Lower leg skin (tissue), 4 donors: Measurements from ENCODE around the gene WDR1. TPM values are rescaled to one million over a fixed set of nuclear protein-coding genes. Genes with fewer than 3 reads are reported as not detected.
A peak's percentile ranks its signal among the peaks of the same experiment; 100 is the strongest.

ENCODE experiments used
- DNase-seq, 2 donors: peaks; one replicate each; pipeline ENCODE4 v3.0.0-alpha.2; 2019; ENCODE audit warnings: low spot score in 2 of 2
- H3K4me3 ChIP-seq: fragments of 200-600 bp; sonication (generic); 2 replicates; pipeline ENCODE4 v1.5.1; 2017; ENCODE audit warnings: mild to moderate bottlenecking, low read depth; ENCODE audit not compliant: poor library complexity, severe bottlenecking
- POLR2A ChIP-seq, 2 donors: fragments of 450-650 bp; IDR thresholded peaks; one replicate each; pipeline ENCODE4 v1.6.1; 2016 to 2017; ENCODE audit warnings: antibody characterized with exemption in 2 of 2, mild to moderate bottlenecking in 1 of 2, moderate library complexity in 1 of 2
- WGBS, 2 donors: methylation state at CpG; one replicate each; pipeline ENCODE4 v1.1.5; 2018; 5-methylcytosine and 5-hydroxymethylcytosine counted together
- intact Hi-C: fragments of 100-400 bp; cut with DNase I; formaldehyde crosslinking; loops from one replicate; pipeline ENCODE4 v1.15.0; 2023; ENCODE audit warnings: low total_unique reads
- total RNA-seq, 4 donors: library from RNA; depleted of rRNA; stranded (reverse); fragments of >200 nt; gene quantifications; one replicate each; pipeline ENCODE4 v1.1.0, GENCODE V29; 2016
- TF ChIP-seq, protein P1 (sequence below), 3 donors: fragments of 450-650 bp; IDR thresholded peaks; one replicate each; pipeline ENCODE4 v1.5.1; 2016; ENCODE audit warnings: antibody characterized with exemption in 3 of 3, mild to moderate bottlenecking in 3 of 3, moderate library complexity in 2 of 3

Gene WDR1
- total RNA-seq, 4 donors from 2014 or later: 83.2 to 163 (median 144) TPM

DNA sequence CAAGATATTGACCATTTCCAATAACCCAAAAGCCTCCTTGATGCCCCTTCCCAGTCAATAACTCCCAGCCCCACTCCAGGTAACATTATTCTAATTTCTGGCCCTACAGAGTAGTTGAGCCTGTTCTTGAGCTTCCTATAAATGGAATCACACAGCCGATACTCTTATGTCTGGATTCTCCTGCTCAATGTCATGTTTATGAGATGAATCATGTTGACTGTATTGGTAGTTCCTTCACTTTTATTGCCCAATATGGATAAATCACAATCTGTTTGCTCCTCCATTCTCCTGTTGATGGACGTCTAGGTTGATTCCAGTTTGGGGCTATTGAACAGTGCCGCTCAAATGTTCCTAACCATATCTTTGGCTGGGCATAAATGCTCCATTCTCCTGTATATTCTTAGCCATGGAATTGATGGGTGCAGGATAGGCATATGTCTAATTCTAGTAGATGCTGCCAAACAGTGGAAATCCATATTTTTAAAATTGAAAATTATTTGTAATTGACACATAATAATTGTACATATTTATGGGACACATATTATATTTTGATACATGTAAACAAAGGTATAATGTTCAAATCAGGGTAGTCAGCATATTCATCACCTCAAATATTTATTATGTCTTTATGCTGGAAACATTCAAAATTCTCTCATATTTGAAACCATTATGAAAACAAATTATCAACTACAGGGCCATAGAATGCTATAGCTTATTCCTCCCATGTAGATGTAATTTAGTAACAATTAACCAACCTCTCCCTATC lies 54.8 kb downstream of the WDR1 start:
- WGBS, 2 donors: 77 to 84% methylated on average over 3 of the region's 3 CpGs
- peak in 1 of 2 donors; percentile 15 for DNase-seq
- TF ChIP-seq, protein P1, sequence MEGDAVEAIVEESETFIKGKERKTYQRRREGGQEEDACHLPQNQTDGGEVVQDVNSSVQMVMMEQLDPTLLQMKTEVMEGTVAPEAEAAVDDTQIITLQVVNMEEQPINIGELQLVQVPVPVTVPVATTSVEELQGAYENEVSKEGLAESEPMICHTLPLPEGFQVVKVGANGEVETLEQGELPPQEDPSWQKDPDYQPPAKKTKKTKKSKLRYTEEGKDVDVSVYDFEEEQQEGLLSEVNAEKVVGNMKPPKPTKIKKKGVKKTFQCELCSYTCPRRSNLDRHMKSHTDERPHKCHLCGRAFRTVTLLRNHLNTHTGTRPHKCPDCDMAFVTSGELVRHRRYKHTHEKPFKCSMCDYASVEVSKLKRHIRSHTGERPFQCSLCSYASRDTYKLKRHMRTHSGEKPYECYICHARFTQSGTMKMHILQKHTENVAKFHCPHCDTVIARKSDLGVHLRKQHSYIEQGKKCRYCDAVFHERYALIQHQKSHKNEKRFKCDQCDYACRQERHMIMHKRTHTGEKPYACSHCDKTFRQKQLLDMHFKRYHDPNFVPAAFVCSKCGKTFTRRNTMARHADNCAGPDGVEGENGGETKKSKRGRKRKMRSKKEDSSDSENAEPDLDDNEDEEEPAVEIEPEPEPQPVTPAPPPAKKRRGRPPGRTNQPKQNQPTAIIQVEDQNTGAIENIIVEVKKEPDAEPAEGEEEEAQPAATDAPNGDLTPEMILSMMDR (IDR thresholded peaks at IDR 0.05): no peak
- TF ChIP-seq POLR2A (IDR thresholded peaks at IDR 0.05): no peak
- no peak overlapping the region for H3K4me3 ChIP-seq
- intact Hi-C loops: no loop called here

DNA sequence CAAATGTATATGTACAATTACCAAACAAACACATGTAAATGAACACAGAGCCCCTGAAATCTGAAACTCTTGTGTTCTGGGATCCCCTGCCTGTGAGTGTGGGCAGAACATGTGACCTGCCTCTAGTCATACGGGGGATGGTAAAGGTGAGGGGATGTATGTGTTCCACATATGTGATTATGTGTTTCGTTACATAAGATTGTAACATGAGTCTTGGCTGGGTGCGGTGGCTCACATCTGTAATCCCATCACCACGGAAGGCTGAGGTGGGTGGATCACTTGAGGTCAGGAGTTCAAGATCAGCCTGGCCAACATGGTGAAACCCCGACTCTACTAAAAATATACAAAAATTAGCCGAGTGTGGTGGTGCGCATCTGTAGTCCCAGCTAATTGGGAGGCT lies 58.2 kb downstream of the WDR1 start:
- H3K4me3 ChIP-seq: no peak overlapping the region
- peak in 1 of 2 donors; percentile 58 for DNase-seq
- TF ChIP-seq, protein P1 (IDR thresholded peaks at IDR 0.05): no peak
- TF ChIP-seq POLR2A (IDR thresholded peaks at IDR 0.05): no peak
- whole genome bisulfite sequencing, 2 donors: 92 to 93% methylated on average over 7 of the region's 7 CpGs
- intact Hi-C loops: no loop called here

DNA sequence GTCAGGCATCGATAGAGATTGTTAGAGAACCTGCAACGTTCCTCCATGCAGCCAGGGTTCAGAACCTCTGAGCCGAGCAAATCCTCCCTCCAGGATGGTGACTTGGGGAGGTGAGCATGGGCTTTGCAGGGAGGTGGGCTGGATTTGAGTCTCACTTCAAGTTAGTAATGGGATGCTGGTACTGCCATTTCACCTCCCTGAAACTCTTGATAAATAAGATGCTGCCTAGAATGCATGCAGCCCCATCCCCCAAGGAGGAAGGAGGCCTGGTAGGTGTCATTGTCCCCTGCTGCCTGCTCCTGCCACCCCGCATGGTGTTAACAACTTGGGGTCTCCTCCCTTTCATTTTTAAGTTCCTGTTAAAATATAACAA lies 59.6 kb downstream of the WDR1 start:
- peak in 1 of 2 donors; percentile 26 for DNase-seq
- intact Hi-C loops: no loop called here

DNA sequence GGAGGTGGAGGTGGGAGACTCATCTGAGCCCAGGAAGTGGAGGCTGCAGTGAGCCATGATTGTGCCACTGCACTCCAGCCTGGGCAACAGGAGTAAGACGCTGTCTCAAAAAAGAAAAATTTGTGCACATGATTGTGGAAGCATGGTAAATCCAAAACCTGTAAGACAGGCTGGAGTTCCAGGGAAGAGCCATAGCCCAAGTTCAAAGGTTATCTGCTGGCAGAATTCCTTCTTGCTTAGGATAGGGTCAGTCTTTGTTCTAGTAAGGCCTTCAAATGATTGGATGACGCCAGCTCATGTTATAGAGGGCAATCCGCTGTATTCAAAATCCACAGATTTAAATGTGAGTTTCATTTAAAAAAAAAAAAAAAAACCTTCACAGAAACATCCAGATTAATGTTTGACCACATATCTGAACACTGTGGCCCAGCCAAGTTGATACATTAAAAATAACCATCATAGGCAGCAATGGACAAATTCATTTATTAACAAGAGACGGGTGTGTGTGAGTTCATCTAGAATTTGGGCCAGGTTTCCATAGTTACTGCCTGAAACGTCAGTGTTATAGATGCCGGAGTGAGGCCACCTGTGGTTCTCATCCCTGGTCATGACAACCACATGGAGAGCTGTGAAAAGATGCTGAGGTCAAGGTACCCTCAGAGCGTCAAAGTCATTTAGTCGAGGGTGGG lies 60.1 kb downstream of the WDR1 start:
- H3K4me3 ChIP-seq: no peak overlapping the region
- intact Hi-C loops: no loop called here
- DNase-seq: no peak
- no peak for TF ChIP-seq POLR2A (IDR thresholded peaks at IDR 0.05)
- TF ChIP-seq, protein P1 (IDR thresholded peaks at IDR 0.05): no peak
- 82 to 84% methylated on average over 8 of the region's 8 CpGs for WGBS, 2 donors

More for the DNA sequence above, 59.6 kb downstream of the WDR1 start:
- TF ChIP-seq POLR2A (IDR thresholded peaks at IDR 0.05): no peak
- TF ChIP-seq, protein P1 (IDR thresholded peaks at IDR 0.05): no peak
- H3K4me3 ChIP-seq: no peak overlapping the region
- WGBS, 2 donors: 80 to 90% methylated on average over 4 of the region's 4 CpGs

DNA sequence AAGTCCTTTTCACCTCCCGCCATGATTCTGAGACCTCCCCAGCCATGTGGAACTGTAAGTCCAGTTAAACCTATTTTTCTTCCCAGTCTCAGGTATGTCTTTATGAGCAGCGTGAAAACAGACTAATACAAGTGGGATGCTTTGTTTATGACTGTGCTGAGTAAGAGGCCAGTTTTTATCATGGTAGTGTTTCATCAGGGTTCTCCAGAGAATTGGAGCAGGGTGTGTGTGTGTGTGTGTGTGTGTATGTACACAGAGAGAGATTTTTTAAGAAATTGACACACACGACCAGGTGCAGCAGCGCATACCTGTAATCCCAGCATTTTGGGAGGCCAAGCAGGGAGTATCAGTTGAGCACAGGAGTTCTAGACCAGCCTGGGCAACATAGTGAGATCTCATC lies 60.7 kb downstream of the WDR1 start:
- WGBS, 2 donors: 92 to 93% methylated on average over 4 of the region's 4 CpGs
- no peak overlapping the region for H3K4me3 ChIP-seq
- intact Hi-C loops: no loop called here
- no peak for DNase-seq
- no peak for TF ChIP-seq POLR2A (IDR thresholded peaks at IDR 0.05)
- TF ChIP-seq, protein P1 (IDR thresholded peaks at IDR 0.05): no peak
